HG02798 (cell line): ENCODE measurements around the gene ZBTB39.
"Not testable (repeated sequence)": the region's sequence is repeated elsewhere in the genome, so short reads cannot be mapped to it uniquely, and the experiment has no call there.

Experiments used
- ATAC-seq: cut with Tn5 transposase; IDR thresholded peaks from one replicate; pipeline ENCODE4 v1.9.1; 2021; ENCODE audit warnings: mild to moderate bottlenecking; ENCODE audit not compliant: unreplicated experiment, poor library complexity

Gene ZBTB39

GRCh38 chr12:57005980-57006808 lies at the start of gene ZBTB39:
ZBTB39 (minus strand) TSS chr12:57006546; CDS start chr12:57004917, 1,629 bp downstream.
- peak; percentile 78 for ATAC-seq

GRCh38 chr12:57055824-57056223 lies 49.5 kb upstream of the ZBTB39 start:
- no peak for ATAC-seq

- ATAC-seq: not testable (repeated sequence)
Observed at GRCh38 chr12:57053901-57054300, 47.6 kb upstream of the ZBTB39 start.

GRCh38 chr12:57053146-57053545 lies 46.8 kb upstream of the ZBTB39 start:
- not testable (repeated sequence) for ATAC-seq

- no peak for ATAC-seq
Observed at GRCh38 chr12:57051011-57051410, 44.7 kb upstream of the ZBTB39 start.

- ATAC-seq: no peak
Observed at GRCh38 chr12:57049890-57050289, 43.5 kb upstream of the ZBTB39 start, which contains the start of gene MYO1A. MYO1A (minus strand) TSS chr12:57050129; CDS start chr12:57048323, 1,806 bp downstream.

GRCh38 chr12:57049119-57049446 lies 42.7 kb upstream of the ZBTB39 start:
- no peak for ATAC-seq

- no peak for ATAC-seq
Observed at GRCh38 chr12:57048423-57049118, 42.2 kb upstream of the ZBTB39 start.

GRCh38 chr12:57047981-57048380 lies 41.6 kb upstream of the ZBTB39 start:
- no peak for ATAC-seq

- ATAC-seq: no peak
Observed at GRCh38 chr12:57046947-57047890, 40.9 kb upstream of the ZBTB39 start.

- no peak for ATAC-seq
Observed at GRCh38 chr12:57046086-57046791, 39.9 kb upstream of the ZBTB39 start.

- ATAC-seq: no peak
Observed at GRCh38 chr12:57044889-57045288, 38.5 kb upstream of the ZBTB39 start.

GRCh38 chr12:57044468-57044867 lies 38.1 kb upstream of the ZBTB39 start:
- ATAC-seq: no peak

GRCh38 chr12:57042695-57043094 lies 36.3 kb upstream of the ZBTB39 start:
- no peak for ATAC-seq

- no peak for ATAC-seq
Observed at GRCh38 chr12:57040750-57041149, 34.4 kb upstream of the ZBTB39 start.

- ATAC-seq: no peak
Observed at GRCh38 chr12:57040211-57040610, 33.9 kb upstream of the ZBTB39 start.

- ATAC-seq: no peak
Observed at GRCh38 chr12:57039016-57039798, 32.9 kb upstream of the ZBTB39 start.

GRCh38 chr12:57037264-57037663 lies 30.9 kb upstream of the ZBTB39 start:
- ATAC-seq: no peak

- ATAC-seq: no peak
Observed at GRCh38 chr12:57033431-57033830, 27.1 kb upstream of the ZBTB39 start.
